Muscle of back (tissue), 11 donors: Measurements from ENCODE around the gene KCNIP3. TPM values are rescaled to one million over a fixed set of nuclear protein-coding genes. Genes with fewer than 3 reads are reported as not detected.
"Not testable (repeated sequence)": the region's sequence is repeated elsewhere in the genome, so short reads cannot be mapped to it uniquely, and the experiment has no call there.

Source experiments
- DNase-seq, 3 donors: peaks; one replicate each; pipeline versions ENCODE4 v3.0.0 to v3.0.0-alpha.2; 2013
- polyA plus RNA-seq, 10 donors: library from polyadenylated mRNA; unstranded; fragments of 120-200 nt; gene quantifications; one replicate each; pipeline ENCODE4 v1.2.1, GENCODE V29; 2013; ENCODE audit not compliant: insufficient read length in 10 of 10

The KCNIP3 gene
- polyA plus RNA-seq, 10 donors = 4.9 to 10.5 (median 6.3) TPM

GRCh38 chr2:95359501-95359930 lies 62.4 kb downstream of the KCNIP3 start:
- DNase-seq = no peak

GRCh38 chr2:95361216-95361980 lies 64.3 kb downstream of the KCNIP3 start:
- DNase-seq = no peak

- DNase-seq = no peak
These were observed 65.3 kb downstream of the KCNIP3 start for GRCh38 chr2:95362486-95362885.

GRCh38 chr2:95366514-95366913 lies 69.4 kb downstream of the KCNIP3 start:
- no peak for DNase-seq

GRCh38 chr2:95372216-95372829 lies 75.2 kb downstream of the KCNIP3 start:
- no peak for DNase-seq

DNA sequence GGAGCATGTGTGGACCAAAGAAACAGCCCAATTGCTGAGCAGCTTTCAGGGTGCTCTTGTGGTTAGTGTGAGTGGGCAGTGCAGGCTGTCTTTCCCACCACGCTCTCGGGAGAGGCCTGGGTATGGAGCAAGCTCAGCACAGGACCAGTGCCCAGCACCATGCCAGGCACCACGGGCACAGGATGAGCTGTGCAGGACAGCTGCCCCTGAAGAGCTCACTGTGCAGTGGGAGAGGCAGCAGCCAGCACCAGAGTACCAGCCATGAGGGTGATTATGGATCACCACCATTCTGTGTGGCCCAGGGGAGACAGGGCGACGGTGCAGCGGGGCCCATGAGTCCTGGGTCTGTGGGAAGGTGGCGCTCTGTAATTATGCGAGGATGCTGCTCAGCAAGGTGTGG lies 75.7 kb downstream of the KCNIP3 start:
- no peak for DNase-seq

GRCh38 chr2:95374029-95374428 lies 76.9 kb downstream of the KCNIP3 start:
- DNase-seq = no peak

- DNase-seq = no peak
These were observed 77.3 kb downstream of the KCNIP3 start for GRCh38 chr2:95374451-95374920.

- no peak for DNase-seq
These were observed 77.8 kb downstream of the KCNIP3 start for GRCh38 chr2:95374921-95375471.

DNA sequence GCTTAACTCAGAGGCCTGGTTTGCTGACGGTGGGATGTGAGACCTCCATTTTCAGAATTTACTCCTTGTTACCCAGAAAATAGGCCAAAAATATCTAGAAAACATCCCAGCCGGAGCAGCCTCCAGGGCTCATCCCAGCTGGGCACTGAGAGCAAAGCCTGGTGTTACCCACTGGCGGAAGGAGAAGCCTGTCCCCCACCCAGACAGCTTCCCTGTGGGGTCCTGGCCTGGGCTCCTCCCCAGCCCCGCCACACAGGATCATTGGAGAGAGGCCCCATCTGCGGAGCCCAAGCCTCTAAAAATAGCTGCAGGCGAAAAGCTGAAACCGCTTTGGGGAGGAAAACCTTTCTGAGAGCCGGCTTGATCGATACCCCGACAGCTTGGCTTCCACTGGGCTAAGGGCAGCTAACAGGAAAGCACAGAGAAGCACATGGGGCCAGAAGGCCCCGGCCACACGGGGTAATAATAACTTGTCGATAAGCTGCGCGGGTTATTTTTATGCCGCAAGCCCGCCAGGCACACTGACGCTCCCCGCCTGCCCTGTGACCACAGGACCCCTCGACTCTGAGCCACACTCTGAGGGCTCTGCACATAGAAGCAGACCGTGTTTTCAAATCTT lies 78.5 kb downstream of the KCNIP3 start:
- no peak for DNase-seq

- no peak for DNase-seq
These were observed 79.4 kb downstream of the KCNIP3 start for GRCh38 chr2:95376311-95377215.

DNA sequence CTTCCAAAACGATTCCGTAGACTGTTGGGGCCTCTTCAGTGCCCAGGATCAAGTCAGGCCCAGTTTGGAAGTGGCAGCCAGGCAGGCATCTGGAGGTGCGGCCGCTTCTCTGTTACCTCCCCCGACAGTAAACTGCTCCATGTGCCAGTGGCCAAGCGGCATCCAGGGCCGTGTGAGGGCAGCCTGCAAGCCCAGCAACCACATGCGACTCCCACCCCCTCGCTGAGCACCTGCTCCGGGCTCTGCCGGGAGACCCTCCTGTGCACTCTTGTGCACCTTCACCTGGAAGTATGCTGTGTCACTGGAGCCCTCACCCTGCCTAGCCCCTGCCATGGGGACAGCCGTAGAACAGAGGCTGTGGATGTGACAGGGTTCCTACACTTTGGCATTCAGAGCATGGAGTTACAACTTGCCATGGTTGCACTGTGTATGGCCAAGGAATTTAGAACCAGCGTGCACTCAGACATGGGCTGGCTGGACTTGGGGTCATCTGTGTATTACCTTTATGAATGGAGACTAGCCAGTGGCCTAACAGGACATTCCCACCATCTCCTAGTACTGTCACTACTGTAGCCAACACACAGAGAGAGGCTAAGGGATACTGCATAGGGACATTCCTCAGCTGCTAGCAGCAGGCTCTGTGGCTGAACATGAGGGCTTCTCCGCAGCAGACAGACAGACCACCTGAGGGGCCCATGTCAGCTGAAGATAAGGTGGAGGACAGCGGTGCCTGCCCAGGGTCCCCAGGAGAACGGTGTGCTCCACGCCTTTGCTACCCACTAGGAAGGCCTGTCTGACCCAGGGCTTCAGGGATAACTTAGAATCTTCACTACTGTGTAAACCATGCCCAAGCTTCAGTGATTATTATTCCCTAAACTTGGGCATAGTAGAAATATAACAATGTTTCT lies 80.3 kb downstream of the KCNIP3 start:
- no peak for DNase-seq

GRCh38 chr2:95378281-95378680 lies 81.1 kb downstream of the KCNIP3 start:
- DNase-seq = not testable (repeated sequence)

DNA sequence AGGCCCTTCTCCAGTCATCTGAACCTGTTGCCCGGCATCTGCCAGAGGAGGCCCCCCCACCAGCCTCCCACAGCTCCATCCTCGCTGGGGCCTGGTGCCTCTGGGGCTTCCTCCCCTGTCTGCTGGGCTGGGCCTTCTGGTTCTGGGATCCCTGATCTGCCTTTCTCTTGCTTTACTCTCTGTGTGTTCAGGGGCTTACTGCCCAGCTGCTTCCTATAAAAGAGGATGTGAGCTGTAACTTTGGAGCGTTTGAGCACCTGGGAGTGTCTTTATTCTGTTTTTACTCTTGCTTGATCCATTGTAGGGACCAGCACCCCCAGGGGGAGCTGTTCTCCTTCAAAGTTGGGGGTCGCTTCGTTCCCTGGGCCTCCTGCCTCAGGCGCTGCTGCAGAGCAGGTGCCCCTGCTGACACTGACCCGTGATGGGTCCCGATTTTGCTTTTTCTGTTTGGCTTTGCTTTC lies 82.3 kb downstream of the KCNIP3 start:
- no peak for DNase-seq

- DNase-seq = no peak
These were observed 83.1 kb downstream of the KCNIP3 start for GRCh38 chr2:95380280-95380679.

DNA sequence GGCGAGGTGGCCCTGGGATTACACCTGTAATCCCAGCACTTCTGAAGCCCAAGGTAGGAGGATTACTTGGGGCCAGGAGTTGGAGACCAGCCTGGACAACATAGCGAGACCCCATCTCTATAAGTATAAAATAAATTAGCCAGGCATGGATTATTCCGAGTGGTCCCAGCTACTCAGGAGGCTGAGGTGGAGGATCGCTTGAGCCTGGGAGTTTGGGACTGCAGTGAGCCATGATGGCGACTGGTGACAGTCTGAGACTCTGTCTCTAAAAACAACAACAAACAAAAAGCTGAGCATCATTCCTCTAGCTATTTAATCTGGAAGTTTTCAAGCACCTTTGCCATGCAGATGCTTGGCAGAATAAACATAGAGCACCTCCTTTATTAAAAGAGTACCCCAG lies 83.6 kb downstream of the KCNIP3 start:
- DNase-seq = no peak

GRCh38 chr2:95381212-95382191 lies 84.4 kb downstream of the KCNIP3 start:
- DNase-seq = no peak

DNA sequence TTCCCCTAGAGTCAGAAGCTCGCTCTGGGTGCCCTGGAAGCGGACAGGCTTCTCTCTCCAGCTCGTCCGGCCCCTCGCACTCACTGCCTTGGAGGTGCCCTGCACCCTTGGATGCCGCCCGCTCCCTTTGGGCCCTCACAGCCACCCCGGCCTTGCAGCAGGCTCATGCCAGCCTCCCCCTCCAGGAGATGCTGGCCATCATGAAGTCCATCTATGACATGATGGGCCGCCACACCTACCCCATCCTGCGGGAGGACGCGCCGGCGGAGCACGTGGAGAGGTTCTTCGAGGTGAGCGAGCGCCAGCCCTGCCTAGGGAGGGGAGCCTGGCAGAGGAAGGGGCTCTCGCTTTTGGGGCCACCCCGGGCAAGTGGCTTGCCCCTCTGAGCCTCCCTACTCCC lies 85.0 kb downstream of the KCNIP3 start:
- DNase-seq = no peak
